Measurements from ENCODE around the gene COL18A1. TPM values are rescaled to one million over a fixed set of nuclear protein-coding genes. Genes with fewer than 3 reads are reported as not detected.

COL18A1 gene
- total and polyA plus RNA-seq, 2 donors from 2014 or later = 150 to 316 TPM

- peak overlapping the region; percentile 97 to 99 for H3K27ac ChIP-seq (ENCODE audit: low read depth in 2 of 2, low read length in 2 of 2)
- peaks cover 0 to 2% (median 0%) of the 10 kb centered on the region in 3 donors for H3K36me3 ChIP-seq (ENCODE audit: control insufficient read depth in 2 of 3, insufficient read depth in 3 of 3, low read length in 3 of 3)
- no peaks in the 10 kb centered on the region for H3K9me3 ChIP-seq (ENCODE audit: control insufficient read depth in 2 of 3, insufficient read depth in 1 of 3, low read length in 3 of 3)
- peak overlapping the region in 1 of 3 donors; percentile 31 for H3K9ac ChIP-seq (ENCODE audit: low read length in 3 of 3)
- DNase-seq (peak in 2 of 5 donors; percentile 51 to 74), FAIRE-seq (no peak)
- H3K4me1 ChIP-seq (ENCODE audit: control insufficient read depth in 2 of 3, insufficient read depth in 2 of 3, low read depth in 1 of 3, low read length in 3 of 3) = peaks cover 4 to 77% (median 59%) of the 10 kb centered on the region in 3 donors
- peak overlapping the region in 1 of 3 donors; percentile 38 for H3K4me3 ChIP-seq (ENCODE audit: low read length in 3 of 3)
- H3K27me3 ChIP-seq (ENCODE audit: control insufficient read depth, insufficient read depth, low read length) = no peaks in the 10 kb centered on the region
- intact Hi-C loops (cut with DNase I) = no loop called here
- TF ChIP-seq CTCF (IDR thresholded peaks at IDR 0.05; ENCODE audit: borderline replicate concordance, extremely low read depth, insufficient read depth) = no peak
Observed at GRCh38 chr21:45417951-45418300, 13.0 kb downstream of the COL18A1 start.

DNA sequence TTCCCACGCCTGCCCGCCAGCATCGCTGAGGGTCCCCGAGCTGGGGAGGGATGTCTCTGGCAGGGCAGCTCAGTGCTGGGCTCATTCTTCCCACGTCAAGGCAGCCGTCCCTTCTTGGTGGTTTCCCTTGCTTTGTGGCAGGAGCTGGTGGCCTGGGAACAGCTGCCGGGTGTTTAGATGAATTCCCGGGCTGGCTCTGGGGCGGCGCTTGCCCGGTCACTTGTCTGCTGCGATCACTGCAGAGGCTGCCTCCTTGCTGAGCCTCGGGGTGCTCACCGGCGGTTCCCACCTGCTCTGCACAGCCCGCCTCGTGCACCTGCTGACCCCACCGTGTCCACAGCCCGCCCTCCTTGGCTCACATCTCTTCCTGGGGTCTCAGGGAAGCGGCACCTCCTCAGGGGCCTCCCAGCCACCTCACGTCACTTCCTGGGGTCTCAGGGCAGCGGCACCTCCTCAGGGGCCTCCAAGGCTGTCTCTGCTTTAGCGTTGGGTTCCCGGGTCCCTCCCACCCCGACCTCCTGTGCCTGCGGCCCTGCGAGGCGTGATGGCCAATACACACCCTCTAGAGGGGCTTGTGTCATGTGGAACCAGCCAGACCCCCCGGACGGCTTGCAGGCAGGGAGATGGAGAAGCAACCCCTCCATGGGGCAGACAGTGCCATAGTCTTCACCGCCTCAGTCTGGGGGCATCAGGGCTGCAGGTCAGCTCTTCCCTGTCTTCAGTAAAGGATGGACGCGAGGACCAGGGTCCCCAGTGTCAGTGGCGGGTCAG is 13.5 kb downstream of the COL18A1 start:
- TF ChIP-seq CTCF (IDR thresholded peaks at IDR 0.05; ENCODE audit: borderline replicate concordance, extremely low read depth, insufficient read depth) = no peak
- peaks cover 4 to 74% (median 57%) of the 10 kb centered on the region in 3 donors for H3K4me1 ChIP-seq (ENCODE audit: control insufficient read depth in 2 of 3, insufficient read depth in 2 of 3, low read depth in 1 of 3, low read length in 3 of 3)
- H3K9me3 ChIP-seq (ENCODE audit: control insufficient read depth in 2 of 3, insufficient read depth in 1 of 3, low read length in 3 of 3) = no peaks in the 10 kb centered on the region
- H3K4me3 ChIP-seq (ENCODE audit: low read length in 3 of 3) = peak overlapping the region in 1 of 3 donors; percentile 38
- H3K36me3 ChIP-seq (ENCODE audit: control insufficient read depth in 2 of 3, insufficient read depth in 3 of 3, low read length in 3 of 3) = peaks cover 0 to 2% (median 0%) of the 10 kb centered on the region in 3 donors
- intact Hi-C loops (cut with DNase I) = no loop called here
- FAIRE-seq = no peak
- peak in 3 of 5 donors; percentile 45 to 75 (median 62) for DNase-seq
- peak overlapping the region; percentile 97 to 99 for H3K27ac ChIP-seq (ENCODE audit: low read depth in 2 of 2, low read length in 2 of 2)
- H3K9ac ChIP-seq (ENCODE audit: low read length in 3 of 3) = peak overlapping the region in 1 of 3 donors; percentile 76
- no peaks in the 10 kb centered on the region for H3K27me3 ChIP-seq (ENCODE audit: control insufficient read depth, insufficient read depth, low read length)

GRCh38 chr21:45419162-45419561 is 14.2 kb downstream of the COL18A1 start:
- TF ChIP-seq CTCF (IDR thresholded peaks at IDR 0.05; ENCODE audit: borderline replicate concordance, extremely low read depth, insufficient read depth) = no peak
- no peak for FAIRE-seq
- intact Hi-C loops (cut with DNase I) = no loop called here
- H3K4me1 ChIP-seq (ENCODE audit: control insufficient read depth in 2 of 3, insufficient read depth in 2 of 3, low read depth in 1 of 3, low read length in 3 of 3) = peaks cover 4 to 73% (median 50%) of the 10 kb centered on the region in 3 donors
- no peaks in the 10 kb centered on the region for H3K9me3 ChIP-seq (ENCODE audit: control insufficient read depth in 2 of 3, insufficient read depth in 1 of 3, low read length in 3 of 3)
- peak in 2 of 5 donors; percentile 50 to 70 for DNase-seq
- H3K4me3 ChIP-seq (ENCODE audit: low read length in 3 of 3) = peak overlapping the region in 1 of 3 donors; percentile 38
- no peaks in the 10 kb centered on the region for H3K27me3 ChIP-seq (ENCODE audit: control insufficient read depth, insufficient read depth, low read length)
- peak overlapping the region; percentile 97 to 99 for H3K27ac ChIP-seq (ENCODE audit: low read depth in 2 of 2, low read length in 2 of 2)
- peaks cover 0 to 2% (median 0%) of the 10 kb centered on the region in 3 donors for H3K36me3 ChIP-seq (ENCODE audit: control insufficient read depth in 2 of 3, insufficient read depth in 3 of 3, low read length in 3 of 3)
- H3K9ac ChIP-seq (ENCODE audit: low read length in 3 of 3) = peak overlapping the region in 1 of 3 donors; percentile 76

All from kidney (tissue), 14 donors.